WTC11 (cell line): ENCODE measurements around the gene MYO5C. TPM values are rescaled to one million over a fixed set of nuclear protein-coding genes. Genes with fewer than 3 reads are reported as not detected.

Source experiments
- ATAC-seq: fragments of 200-7000 bp; cut with Tn5 transposase; 2 replicates; pipeline ENCODE4 v1.10.0; 2021; ENCODE audit warnings: mild to moderate bottlenecking, moderate library complexity
- CTCF ChIA-PET: fragments of 300-600 bp; sonication (Branson Sonifier 250); formaldehyde crosslinking; loops from one replicate; lab custom pipeline; 2021; ENCODE audit warnings: antibody characterized with exemption; lab: Charles Lee
- POLR2A ChIA-PET: fragments of 350-600 bp; sonication (Branson Sonifier 250); formaldehyde crosslinking; loops from one replicate; lab custom pipeline; 2021; ENCODE audit warnings: antibody characterized with exemption; lab: Charles Lee
- DNase-seq: peaks from one replicate; pipeline ENCODE4 v3.0.0; 2021; ENCODE audit warnings: low spot score
- H3K27ac Mint-ChIP-seq: 2 replicates; pipeline ENCODE4 v1.8.0; 2021; ENCODE audit warnings: mixed read lengths
- H3K27me3 Mint-ChIP-seq: 2 replicates; pipeline ENCODE4 v1.8.0; 2021; ENCODE audit warnings: low read depth, mild to moderate bottlenecking, moderate library complexity, mixed read lengths
- H3K36me3 Mint-ChIP-seq: 2 replicates; pipeline ENCODE4 v1.8.0; 2021; ENCODE audit warnings: mixed read lengths
- H3K4me1 Mint-ChIP-seq: 2 replicates; pipeline ENCODE4 v1.8.0; 2022; ENCODE audit warnings: mixed read lengths
- H3K4me3 Mint-ChIP-seq: 2 replicates; pipeline ENCODE4 v1.8.0; 2021; ENCODE audit warnings: mild to moderate bottlenecking, moderate library complexity, mixed read lengths
- H3K9me3 Mint-ChIP-seq: 2 replicates; pipeline ENCODE4 v1.8.0; 2021; ENCODE audit warnings: mixed read lengths
- ATF1 ChIP-seq: sonication (generic); formaldehyde crosslinking; IDR thresholded peaks from 2 replicates; pipeline ENCODE4 v1.8.1; 2023; ENCODE audit warnings: mild to moderate bottlenecking, moderate library complexity, missing genetic modification reagents
- ATF2 ChIP-seq: sonication (generic); formaldehyde crosslinking; IDR thresholded peaks from 2 replicates; pipeline ENCODE4 v1.8.1; 2022; ENCODE audit warnings: low read depth, missing genetic modification reagents, borderline replicate concordance
- ATF6 ChIP-seq: sonication (generic); formaldehyde crosslinking; IDR thresholded peaks from 2 replicates; pipeline ENCODE4 v1.8.1; 2023; ENCODE audit warnings: mild to moderate bottlenecking, missing genetic modification reagents
- CREM ChIP-seq: sonication (generic); formaldehyde crosslinking; IDR thresholded peaks from 2 replicates; pipeline ENCODE4 v1.8.1; 2022; ENCODE audit warnings: mild to moderate bottlenecking, missing genetic modification reagents, moderate library complexity
- EMX1 ChIP-seq: fragments of 250-450 bp; sonication (Bioruptor Pico); IDR thresholded peaks from 2 replicates; pipeline ENCODE4 v1.8.0; 2021; ENCODE audit warnings: mild to moderate bottlenecking
- ESRRA ChIP-seq: sonication (generic); formaldehyde crosslinking; IDR thresholded peaks from 2 replicates; pipeline ENCODE4 v1.8.1; 2022; ENCODE audit warnings: mild to moderate bottlenecking, missing genetic modification reagents, borderline replicate concordance
- FOXJ3 ChIP-seq: sonication (generic); formaldehyde crosslinking; IDR thresholded peaks from 2 replicates; pipeline ENCODE4 v1.9.0; 2021; ENCODE audit warnings: missing genetic modification reagents, mild to moderate bottlenecking, borderline replicate concordance
- FOXP1 ChIP-seq: sonication (generic); formaldehyde crosslinking; IDR thresholded peaks from 2 replicates; pipeline ENCODE4 v1.8.0; 2022; ENCODE audit warnings: missing genetic modification reagents, mild to moderate bottlenecking, moderate library complexity, borderline replicate concordance
- GTF2I ChIP-seq: fragments of 250-450 bp; sonication (Bioruptor Pico); conservative IDR thresholded peaks from 2 replicates; pipeline ENCODE4 v1.4.0; 2021; ENCODE audit warnings: mild to moderate bottlenecking
- HMGA2 ChIP-seq: fragments of 250-450 bp; sonication (Bioruptor Pico); IDR thresholded peaks from 2 replicates; pipeline ENCODE4 v1.4.0; 2021; ENCODE audit warnings: mild to moderate bottlenecking, moderate library complexity
- IRF1 ChIP-seq: sonication (generic); formaldehyde crosslinking; IDR thresholded peaks from 2 replicates; pipeline ENCODE4 v1.8.0; 2023; ENCODE audit warnings: missing genetic modification reagents
- NR1H2 ChIP-seq: sonication (generic); formaldehyde crosslinking; IDR thresholded peaks from 2 replicates; pipeline ENCODE4 v1.9.0; 2021; ENCODE audit warnings: mild to moderate bottlenecking, moderate library complexity, missing genetic modification reagents
- STAT6 ChIP-seq: sonication (generic); formaldehyde crosslinking; conservative IDR thresholded peaks from 2 replicates; pipeline ENCODE4 v1.8.1; 2023; ENCODE audit warnings: mild to moderate bottlenecking, low read depth, missing genetic modification reagents, moderate library complexity
- TEAD1 ChIP-seq: sonication (generic); formaldehyde crosslinking; IDR thresholded peaks from 2 replicates; pipeline ENCODE4 v1.8.0; 2022; ENCODE audit warnings: mild to moderate bottlenecking, missing genetic modification reagents
- USF2 ChIP-seq: sonication (generic); formaldehyde crosslinking; IDR thresholded peaks from 2 replicates; pipeline ENCODE4 v1.8.1; 2023; ENCODE audit warnings: mild to moderate bottlenecking, missing genetic modification reagents, moderate library complexity
- ZNF121 ChIP-seq: sonication (generic); formaldehyde crosslinking; IDR thresholded peaks from 2 replicates; pipeline ENCODE4 v1.8.0; 2023; ENCODE audit warnings: missing genetic modification reagents
- ZNF138 ChIP-seq: sonication (generic); formaldehyde crosslinking; conservative IDR thresholded peaks from 2 replicates; pipeline ENCODE4 v1.8.1; 2022; ENCODE audit warnings: mild to moderate bottlenecking, moderate library complexity, missing genetic modification reagents
- ZNF232 ChIP-seq: sonication (generic); formaldehyde crosslinking; IDR thresholded peaks from 2 replicates; pipeline ENCODE4 v1.8.0; 2022; ENCODE audit warnings: mild to moderate bottlenecking, missing genetic modification reagents
- ZNF263 ChIP-seq: sonication (generic); formaldehyde crosslinking; IDR thresholded peaks from 2 replicates; pipeline ENCODE4 v1.8.1; 2022; ENCODE audit warnings: low read depth, mild to moderate bottlenecking, moderate library complexity, missing genetic modification reagents
- ZNF532 ChIP-seq: fragments of 250-450 bp; sonication (Bioruptor Pico); IDR thresholded peaks from 2 replicates; pipeline ENCODE4 v1.9.0; 2021; ENCODE audit warnings: mild to moderate bottlenecking, borderline replicate concordance
- total RNA-seq: library from RNA; stranded (reverse); gene quantifications from 3 replicates; pipeline ENCODE4 v1.2.3, GENCODE V29; 2021
- TF ChIP-seq, protein P1 (sequence below): sonication (generic); formaldehyde crosslinking; IDR thresholded peaks from 2 replicates; pipeline ENCODE4 v1.8.1; 2022; ENCODE audit warnings: mild to moderate bottlenecking, missing genetic modification reagents, moderate library complexity, borderline replicate concordance

The MYO5C gene
- total RNA-seq, 1 experiment from 2014 or later, result 25.3 TPM

- TF ChIP-seq ZNF263 (CRISPR knock-in tag) (no peak), ZNF138 (CRISPR knock-in tag) (no peak), ATF6 (CRISPR knock-in tag) (no peak), ZNF532 (CRISPR knock-in tag) (no peak)
These were observed 81.1 kb downstream of the MYO5C start (continued) for GRCh38 chr15:52214553-52214952.

- Mint-ChIP-seq H3K4me3 (no peak overlapping the region), H3K9me3 (no peaks in the 10 kb centered on the region), H3K36me3 (peaks cover 57% of the 10 kb centered on the region), H3K27ac (no peak overlapping the region), H3K4me1 (no peaks in the 10 kb centered on the region), H3K27me3 (no peaks in the 10 kb centered on the region)
- TF ChIP-seq USF2 (no peak), TEAD1 (no peak), ATF1 (CRISPR knock-in tag) (no peak), EMX1 (no peak), GTF2I (CRISPR knock-in tag) (no peak), ZNF232 (CRISPR knock-in tag) (no peak), NR1H2 (CRISPR knock-in tag) (no peak), STAT6 (no peak), IRF1 (no peak), ESRRA (CRISPR knock-in tag) (no peak), FOXJ3 (CRISPR knock-in tag) (no peak), ZNF121 (CRISPR knock-in tag) (no peak), HMGA2 (CRISPR knock-in tag) (no peak), ATF2 (CRISPR knock-in tag) (no peak), FOXP1 (CRISPR knock-in tag) (no peak), CREM (CRISPR knock-in tag) (no peak)
- TF ChIP-seq, protein P1, sequence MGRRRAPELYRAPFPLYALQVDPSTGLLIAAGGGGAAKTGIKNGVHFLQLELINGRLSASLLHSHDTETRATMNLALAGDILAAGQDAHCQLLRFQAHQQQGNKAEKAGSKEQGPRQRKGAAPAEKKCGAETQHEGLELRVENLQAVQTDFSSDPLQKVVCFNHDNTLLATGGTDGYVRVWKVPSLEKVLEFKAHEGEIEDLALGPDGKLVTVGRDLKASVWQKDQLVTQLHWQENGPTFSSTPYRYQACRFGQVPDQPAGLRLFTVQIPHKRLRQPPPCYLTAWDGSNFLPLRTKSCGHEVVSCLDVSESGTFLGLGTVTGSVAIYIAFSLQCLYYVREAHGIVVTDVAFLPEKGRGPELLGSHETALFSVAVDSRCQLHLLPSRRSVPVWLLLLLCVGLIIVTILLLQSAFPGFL (CRISPR knock-in tag), result no peak
- ATAC-seq (no peak), DNase-seq (no peak)
- ChIA-PET CTCF (interaction anchor here (0.9 kb wide), 1 partner anchor 31 kb away, joined by 4 read pairs; no protein-coding TSS in a partner anchor), POLR2A (no interaction called here)
These were observed 82.4 kb downstream of the MYO5C start for GRCh38 chr15:52213206-52213605.
